Kidney epithelial cell (primary cell): Measurements from ENCODE around the gene NOL4L. TPM values are rescaled to one million over a fixed set of nuclear protein-coding genes. Genes with fewer than 3 reads are reported as not detected.

Source experiments
- DNase-seq: peaks from one replicate; pipeline ENCODE4 v3.0.0-alpha.2; 2010; ENCODE audit warnings: low read depth
- H3K27me3 ChIP-seq: 2 replicates; pipeline ENCODE4 v1.6.0; 2011; ENCODE audit warnings: low read length; ENCODE audit not compliant: control insufficient read depth, insufficient read depth
- H3K36me3 ChIP-seq: 2 replicates; pipeline ENCODE4 v1.5.1; 2011; ENCODE audit warnings: low read length; ENCODE audit not compliant: control insufficient read depth, insufficient read depth
- H3K4me3 ChIP-seq: 2 replicates; pipeline ENCODE4 v1.5.1; 2011; ENCODE audit warnings: low read depth, mild to moderate bottlenecking, control low read depth, low read length
- total RNA-seq: library from RNA; depleted of rRNA; stranded (reverse); fragments of >200 nt; gene quantifications from 2 replicates; pipeline ENCODE4 v1.2.3, GENCODE V29; 2015
- TF ChIP-seq, protein P1 (sequence below): IDR thresholded peaks from 2 replicates; pipeline ENCODE4 v1.5.1; 2011; ENCODE audit warnings: mild to moderate bottlenecking, moderate library complexity, low read length, control low read depth, inconsistent platforms; ENCODE audit not compliant: insufficient read depth, poor library complexity, severe bottlenecking

The NOL4L gene
- total RNA-seq, 1 donor from 2014 or later = 31.4 TPM

DNA sequence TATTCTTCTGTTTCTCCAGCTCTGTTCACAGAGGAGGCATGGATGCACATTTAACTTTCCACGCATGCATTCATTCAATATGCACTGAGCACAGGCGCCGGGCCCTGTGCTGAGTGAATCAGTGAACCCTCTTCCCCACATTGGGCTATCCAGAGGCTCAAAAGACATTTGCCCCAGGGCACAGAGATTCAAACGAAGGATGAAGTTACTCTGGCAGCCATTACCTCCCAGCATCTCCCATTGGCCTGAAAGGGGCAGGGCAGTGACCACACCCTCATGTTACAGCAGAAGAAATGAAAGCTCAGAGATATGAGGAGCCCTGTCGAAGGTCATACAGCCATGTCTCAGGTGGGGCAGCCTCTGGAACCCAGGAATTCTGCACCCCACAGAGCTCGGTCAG lies 26.7 kb upstream of the NOL4L start:
- no peak overlapping the region for H3K4me3 ChIP-seq
- H3K36me3 ChIP-seq = no peaks in the 10 kb centered on the region
- no peak for DNase-seq
- TF ChIP-seq, protein P1, sequence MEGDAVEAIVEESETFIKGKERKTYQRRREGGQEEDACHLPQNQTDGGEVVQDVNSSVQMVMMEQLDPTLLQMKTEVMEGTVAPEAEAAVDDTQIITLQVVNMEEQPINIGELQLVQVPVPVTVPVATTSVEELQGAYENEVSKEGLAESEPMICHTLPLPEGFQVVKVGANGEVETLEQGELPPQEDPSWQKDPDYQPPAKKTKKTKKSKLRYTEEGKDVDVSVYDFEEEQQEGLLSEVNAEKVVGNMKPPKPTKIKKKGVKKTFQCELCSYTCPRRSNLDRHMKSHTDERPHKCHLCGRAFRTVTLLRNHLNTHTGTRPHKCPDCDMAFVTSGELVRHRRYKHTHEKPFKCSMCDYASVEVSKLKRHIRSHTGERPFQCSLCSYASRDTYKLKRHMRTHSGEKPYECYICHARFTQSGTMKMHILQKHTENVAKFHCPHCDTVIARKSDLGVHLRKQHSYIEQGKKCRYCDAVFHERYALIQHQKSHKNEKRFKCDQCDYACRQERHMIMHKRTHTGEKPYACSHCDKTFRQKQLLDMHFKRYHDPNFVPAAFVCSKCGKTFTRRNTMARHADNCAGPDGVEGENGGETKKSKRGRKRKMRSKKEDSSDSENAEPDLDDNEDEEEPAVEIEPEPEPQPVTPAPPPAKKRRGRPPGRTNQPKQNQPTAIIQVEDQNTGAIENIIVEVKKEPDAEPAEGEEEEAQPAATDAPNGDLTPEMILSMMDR = no peak
- peaks cover 21% of the 10 kb centered on the region for H3K27me3 ChIP-seq

DNA sequence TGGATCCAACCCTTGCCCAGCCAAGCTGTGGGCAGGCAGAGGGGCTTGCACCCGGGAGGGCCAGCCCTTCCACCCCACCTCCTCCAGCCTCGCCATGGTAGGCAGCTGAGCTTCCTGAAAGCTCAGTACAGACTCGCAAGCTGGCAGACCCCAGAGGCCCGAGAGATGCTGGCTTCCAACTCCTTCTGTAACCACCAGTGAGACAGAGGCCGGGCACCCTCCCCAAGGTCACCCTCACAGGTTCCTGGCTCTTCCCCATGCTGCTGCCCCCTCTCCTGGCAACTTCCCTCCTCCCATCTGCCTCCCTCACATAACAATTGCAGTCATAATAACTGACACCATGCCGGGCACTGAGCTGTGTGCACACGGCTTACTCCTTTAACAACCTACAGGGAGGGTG lies 26.2 kb upstream of the NOL4L start:
- H3K4me3 ChIP-seq = no peak overlapping the region
- H3K27me3 ChIP-seq = peaks cover 25% of the 10 kb centered on the region
- no peaks in the 10 kb centered on the region for H3K36me3 ChIP-seq
- TF ChIP-seq, protein P1 = no peak
- no peak for DNase-seq

DNA sequence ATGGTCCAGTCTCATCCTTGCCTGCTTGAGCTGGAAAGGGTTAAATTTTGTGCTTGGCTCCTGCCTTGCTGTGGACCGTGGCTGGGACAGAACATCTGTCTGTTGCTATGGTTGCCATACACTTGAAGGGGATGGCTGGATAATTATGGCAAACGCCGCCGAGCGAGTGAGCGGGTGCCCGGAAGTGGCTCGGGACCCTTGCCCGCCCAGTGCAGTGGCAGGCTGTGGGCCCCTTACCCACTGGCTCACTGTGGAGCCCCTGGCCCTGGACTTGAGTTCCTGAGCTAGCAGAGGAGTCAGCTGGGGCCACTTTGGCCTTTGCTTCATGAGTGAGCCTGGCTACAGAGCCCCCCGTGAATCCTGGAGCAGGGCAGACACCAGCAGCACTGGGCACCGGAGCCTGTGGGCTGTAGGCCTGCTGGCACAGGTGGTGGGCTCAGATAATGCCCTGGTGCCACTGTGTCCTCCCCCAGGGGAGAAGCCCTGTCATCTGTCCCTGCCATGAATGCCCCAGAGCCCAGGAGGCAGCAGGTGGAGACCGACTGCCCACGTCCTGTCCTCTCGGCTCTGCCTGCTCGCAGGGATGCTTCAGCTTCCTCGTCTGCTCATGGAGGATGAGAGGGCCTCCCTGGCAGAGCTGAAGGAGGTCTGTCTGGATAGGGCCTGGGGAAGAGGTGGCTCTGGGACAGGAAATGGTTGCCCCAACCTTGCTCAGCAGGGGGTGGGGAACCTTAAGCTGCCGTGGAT lies 25.5 kb upstream of the NOL4L start:
- no peak for DNase-seq
- Histone ChIP-seq H3K4me3 (no peak overlapping the region), H3K36me3 (no peaks in the 10 kb centered on the region), H3K27me3 (peaks cover 28% of the 10 kb centered on the region)
- TF ChIP-seq, protein P1 = no peak

DNA sequence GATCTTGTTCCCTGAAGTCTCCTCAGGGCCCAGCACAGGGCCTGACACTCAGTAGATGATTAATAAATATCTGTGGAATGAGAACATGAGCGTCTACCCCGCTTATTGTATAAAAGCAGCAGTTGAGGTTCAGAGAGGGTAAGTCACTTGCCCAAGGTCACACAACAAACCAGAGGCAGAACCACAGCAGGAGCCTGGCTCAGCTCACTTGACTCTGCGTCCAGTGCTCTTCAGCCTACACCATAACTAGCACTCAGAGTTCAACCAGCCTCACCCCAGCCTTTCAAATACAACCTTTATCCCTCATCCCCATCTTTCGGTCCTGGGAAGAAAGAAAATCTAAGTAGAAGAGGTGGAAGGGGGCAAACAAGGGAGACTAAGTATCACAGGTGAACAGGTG lies 24.9 kb upstream of the NOL4L start:
- H3K27me3 ChIP-seq = peaks cover 34% of the 10 kb centered on the region
- H3K36me3 ChIP-seq = no peaks in the 10 kb centered on the region
- no peak for DNase-seq
- H3K4me3 ChIP-seq = no peak overlapping the region
- TF ChIP-seq, protein P1 = no peak

DNA sequence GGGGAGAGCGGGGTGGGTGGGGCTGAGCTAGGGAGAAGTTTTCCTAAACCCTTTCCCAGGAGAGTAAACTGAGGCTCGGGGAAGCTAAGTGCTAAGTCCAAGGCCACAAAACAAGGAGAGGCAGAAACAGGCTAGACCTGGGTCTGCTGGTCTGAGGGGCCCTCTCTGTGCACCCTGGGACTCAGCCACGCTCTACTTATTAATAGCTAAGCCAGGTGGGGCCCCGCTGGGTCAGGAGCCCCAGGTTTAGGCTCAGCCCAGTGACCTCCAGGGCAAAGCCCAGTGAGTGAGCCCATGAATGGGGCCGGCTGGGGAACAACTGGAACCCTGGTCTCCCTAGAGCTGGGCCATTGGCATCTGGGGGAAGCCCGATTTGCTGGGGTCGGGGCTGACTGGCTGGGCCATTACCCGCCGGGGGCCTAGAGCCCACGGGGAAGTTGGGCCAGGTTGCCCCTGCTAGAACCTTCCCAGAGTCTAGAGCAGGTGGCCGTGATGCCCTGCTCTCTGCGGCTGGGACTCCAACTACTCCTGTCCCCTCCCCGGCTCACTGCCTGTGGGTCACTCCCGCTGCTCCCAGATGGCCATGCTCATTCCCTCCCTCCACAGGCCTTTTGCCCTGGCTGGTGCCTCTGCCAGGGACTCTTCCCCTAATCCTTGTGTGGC lies 24.1 kb upstream of the NOL4L start:
- Histone ChIP-seq H3K27me3 (peaks cover 38% of the 10 kb centered on the region), H3K4me3 (no peak overlapping the region), H3K36me3 (no peaks in the 10 kb centered on the region)
- TF ChIP-seq, protein P1 = no peak
- DNase-seq = no peak
